NCI-H1436 treated with DMSO at 0.1 percent for 48 hours (cell line): Measurements from ENCODE around the gene TMEM240.
"Not testable (repeated sequence)": the region's sequence is repeated elsewhere in the genome, so short reads cannot be mapped to it uniquely, and the experiment has no call there.

Experiments
- DNase-seq: peaks from one replicate; lab custom pipeline; 2025; lab: John Stamatoyannopoulos, UW

The TMEM240 gene

GRCh38 chr1:1540818-1541628 is 599 bp upstream of the TMEM240 start:
- no peak for DNase-seq

DNA sequence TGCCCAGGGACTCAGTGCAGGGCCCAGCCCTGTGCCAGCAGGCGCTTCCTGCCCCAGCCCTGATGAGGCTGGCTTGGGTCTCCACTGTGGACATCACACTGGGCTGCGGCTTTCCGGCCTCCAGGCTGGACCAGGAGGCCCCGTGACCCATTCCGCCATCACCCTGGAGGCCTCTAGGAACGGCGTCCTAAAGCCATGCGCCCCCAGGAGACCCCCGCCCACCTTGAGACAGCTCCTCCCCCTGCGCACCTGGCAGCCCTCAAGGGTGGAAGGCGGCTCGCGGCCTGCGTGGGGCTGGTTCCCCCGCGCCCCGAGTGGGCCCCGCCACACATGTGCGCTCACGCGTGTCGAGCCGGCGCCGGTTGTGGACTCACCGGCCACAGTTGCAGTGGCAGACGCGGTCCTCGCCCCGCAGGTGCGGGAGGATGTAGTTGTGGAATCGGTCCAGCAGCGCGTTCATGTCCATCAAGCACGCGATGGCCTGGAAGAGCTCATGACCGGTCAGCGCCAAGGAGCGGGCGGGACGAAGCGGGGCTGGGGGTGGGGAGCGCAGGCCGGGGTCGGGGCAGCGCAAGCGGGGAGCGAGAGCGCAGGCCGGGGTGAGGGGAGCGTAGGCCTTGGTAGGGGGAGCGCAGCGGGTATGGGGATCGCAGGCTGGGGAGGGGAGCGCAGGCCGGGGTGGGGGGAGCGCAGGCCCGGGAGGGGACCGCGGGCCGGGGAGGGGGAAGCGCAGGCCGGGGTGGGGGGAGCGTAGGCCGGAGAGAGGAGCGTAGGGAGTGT is 924 bp downstream of the TMEM240 start:
- no peak for DNase-seq

DNA sequence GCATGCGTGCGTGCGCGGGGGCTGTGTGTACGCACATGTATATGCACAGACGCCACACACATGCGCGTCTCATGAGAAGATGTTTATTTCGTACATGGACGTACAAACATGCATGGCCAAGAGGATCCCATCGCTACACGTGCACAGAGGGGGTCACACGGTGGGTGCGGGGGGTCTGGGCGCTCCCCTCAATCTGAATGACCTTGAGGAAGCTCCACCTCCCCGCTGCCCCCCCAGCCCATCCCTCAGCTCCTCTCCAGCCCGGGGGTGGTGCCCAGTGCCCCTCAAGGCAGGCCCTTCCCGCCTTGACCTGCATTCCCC is 1.5 kb downstream of the TMEM240 start:
- no peak for DNase-seq

GRCh38 chr1:1538334-1538733 is 2.1 kb downstream of the TMEM240 start:
- DNase-seq = no peak

GRCh38 chr1:1537626-1538250 is 2.7 kb downstream of the TMEM240 start:
- no peak for DNase-seq

GRCh38 chr1:1536938-1537546 is 3.4 kb downstream of the TMEM240 start:
- no peak for DNase-seq

- no peak for DNase-seq
Observed at GRCh38 chr1:1536019-1536937, 4.1 kb downstream of the TMEM240 start.

DNA sequence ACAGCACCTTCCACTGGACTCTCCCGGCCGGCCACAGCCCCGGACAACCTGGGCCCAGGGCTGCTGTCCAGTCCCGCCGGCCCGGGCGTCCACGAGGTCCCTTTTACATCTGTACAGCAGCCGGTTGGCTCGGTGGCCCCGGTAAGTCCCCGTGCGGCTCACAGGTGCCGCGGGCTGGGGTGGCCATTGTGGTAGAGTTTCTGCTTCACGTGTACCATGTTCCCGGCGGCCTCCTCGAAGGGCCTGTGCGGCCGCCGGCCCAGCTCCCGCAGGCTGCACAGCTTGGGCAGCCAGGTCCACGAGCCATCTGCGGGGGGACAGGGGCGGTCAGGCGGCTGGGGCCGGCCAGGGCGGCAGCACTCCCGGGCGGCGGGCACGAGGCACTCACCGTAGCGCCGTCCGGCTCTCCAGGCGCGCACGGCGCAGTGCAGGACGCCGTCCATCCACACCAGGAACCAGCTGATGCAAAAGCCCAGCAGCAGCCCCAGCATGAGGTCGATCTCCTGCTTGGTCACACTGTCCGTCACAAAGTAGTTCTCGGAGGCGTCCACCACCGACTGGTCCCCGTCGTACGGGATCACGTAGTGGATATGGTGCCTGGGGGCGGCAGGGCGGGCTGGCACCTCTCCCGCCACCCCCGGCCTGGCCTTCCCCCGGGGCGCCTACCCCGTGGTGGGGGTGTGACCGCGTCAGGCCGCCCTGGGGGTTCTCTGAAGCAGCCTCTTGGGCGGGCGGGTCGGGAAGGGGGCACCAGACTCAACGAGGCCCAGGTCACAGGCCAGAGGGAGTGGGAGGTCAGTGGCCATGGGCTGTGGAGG is 5.0 kb downstream of the TMEM240 start:
- no peak for DNase-seq

DNA sequence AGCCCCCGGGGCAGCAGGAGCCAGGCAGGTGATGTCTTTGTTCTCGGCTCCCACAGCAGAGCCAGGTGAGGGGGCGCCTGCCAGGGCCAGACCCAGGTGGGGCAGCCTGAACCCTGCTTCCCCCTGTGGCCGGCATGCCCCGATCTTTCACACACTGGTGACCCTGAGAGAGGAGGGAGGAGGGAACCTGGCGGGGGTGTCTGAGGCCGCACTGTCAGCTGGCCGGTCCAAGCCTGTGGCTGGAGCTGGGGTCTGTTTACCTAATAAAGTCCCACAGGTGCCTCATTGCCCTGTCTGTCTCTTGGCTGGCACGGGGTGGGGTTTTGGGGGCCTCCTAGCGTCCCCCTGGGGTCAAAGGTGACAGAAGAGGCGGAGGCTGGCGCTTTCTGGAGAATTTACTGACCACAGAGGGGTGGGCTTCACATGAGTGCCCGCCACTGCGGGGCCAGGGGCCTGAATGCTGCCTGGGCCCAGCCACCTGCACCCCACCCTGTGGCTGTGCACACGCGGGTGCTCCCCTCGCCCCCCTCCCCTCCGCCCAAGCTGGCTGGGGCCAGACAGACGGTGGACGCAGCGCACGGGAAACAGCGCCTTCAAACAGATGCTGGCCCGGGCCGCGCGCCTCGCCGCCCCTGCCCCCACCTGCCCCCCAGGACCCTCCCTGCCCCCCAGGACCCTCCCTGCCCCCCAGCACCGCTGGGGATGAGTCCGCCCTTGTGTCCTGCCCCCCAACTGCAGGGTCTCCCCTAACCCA is 5.8 kb downstream of the TMEM240 start:
- DNase-seq = no peak

GRCh38 chr1:1533894-1534291 is 6.5 kb downstream of the TMEM240 start:
- not testable (repeated sequence) for DNase-seq

- DNase-seq = not testable (repeated sequence)
Observed at GRCh38 chr1:1533176-1533893, 7.1 kb downstream of the TMEM240 start.

GRCh38 chr1:1531947-1532346 is 8.5 kb downstream of the TMEM240 start:
- DNase-seq = no peak

DNA sequence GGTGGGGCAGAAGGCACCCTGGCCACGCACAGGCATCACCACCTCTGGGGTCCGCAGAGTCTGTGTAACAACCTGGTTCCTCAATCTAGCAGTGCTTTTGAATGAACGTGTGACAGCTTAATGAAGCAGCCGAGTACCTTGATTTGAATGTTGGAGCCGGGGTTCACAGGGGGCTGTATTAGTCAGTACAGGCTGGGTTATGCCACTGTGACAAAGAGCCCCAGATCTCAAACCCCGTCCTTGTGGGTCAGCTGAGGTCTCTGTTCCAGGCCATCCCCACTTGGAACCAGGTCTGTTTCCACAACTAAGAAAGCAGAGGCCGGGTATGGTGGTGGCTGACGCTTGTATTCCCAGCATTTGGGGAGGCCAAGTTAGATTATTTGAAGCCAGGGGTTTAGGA is 10.5 kb downstream of the TMEM240 start:
- no peak for DNase-seq

DNA sequence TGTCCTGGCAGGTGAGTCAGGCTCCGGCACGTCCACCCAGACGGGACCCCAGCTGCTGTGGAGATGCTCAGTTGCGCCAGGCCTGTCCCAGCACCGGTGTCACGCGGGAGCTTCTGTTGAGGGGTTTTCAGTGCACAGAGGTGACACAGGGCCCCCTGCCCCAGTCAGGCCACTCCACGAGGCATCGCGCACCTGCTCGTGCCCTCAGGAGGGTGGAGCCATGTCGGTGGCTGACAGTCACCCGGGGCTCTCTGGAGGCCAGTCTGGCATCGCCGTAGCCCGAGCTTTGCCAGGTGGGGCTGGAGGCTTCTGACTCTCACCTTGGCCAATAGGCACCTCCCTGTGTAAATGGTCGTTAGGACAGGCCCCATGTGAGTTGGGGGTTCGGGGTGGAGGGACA is 11.1 kb downstream of the TMEM240 start:
- DNase-seq = no peak

GRCh38 chr1:1528301-1529267 is 11.8 kb downstream of the TMEM240 start:
- no peak for DNase-seq

GRCh38 chr1:1527092-1527816 is 13.2 kb downstream of the TMEM240 start:
- DNase-seq = no peak

GRCh38 chr1:1526476-1526875 is 13.9 kb downstream of the TMEM240 start:
- DNase-seq = not testable (repeated sequence)
